ENCODE measurements around the gene EIF6.

EIF6 gene

DNA sequence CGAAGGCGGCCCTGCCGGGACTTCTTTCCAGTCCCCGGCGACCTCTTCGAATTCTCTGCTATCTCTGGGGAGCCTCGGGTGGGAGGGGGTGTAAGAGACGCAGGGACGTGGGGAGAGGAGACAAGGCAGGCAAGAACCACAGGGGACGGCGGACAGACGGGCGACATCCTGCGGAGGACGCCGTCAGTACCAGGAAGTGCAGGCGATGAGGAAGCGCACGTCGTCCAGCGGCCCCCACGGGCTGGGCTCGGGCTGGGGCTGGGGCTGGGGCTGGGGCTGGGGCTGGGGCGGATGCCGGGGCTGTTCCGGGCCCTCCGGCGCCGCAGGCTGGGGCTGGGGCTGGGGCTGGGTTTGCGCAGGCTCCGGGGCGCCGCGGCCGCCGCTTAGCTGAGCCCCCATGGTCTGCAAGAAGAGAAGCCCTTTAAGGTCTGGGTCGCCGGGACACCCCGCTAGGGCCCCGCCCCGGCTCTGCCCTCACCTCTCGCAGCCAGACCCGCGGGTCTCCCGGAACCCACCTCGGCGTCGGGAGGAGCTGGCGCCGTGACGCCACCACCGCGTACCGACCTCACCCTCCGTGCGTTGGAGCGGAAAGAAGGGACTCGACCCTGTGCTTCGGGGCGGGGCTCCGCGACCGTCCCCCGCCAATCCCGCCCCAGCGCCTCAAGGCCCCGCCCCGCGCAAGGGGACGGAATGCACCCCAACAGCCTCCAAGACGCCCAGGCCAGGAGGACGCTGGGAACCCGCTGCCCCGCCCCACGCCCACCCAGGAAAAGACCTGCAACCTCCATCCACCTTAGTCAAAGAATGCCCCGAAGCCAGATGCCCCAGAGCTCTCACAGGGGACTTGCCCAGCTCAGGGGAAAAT is 6.8 kb downstream of the EIF6 start, which contains the start of gene MMP24OS:
TSS of gene MMP24OS (minus strand) at position 592 of the 865 bp plus-strand sequence. CDS start at position 399, 193 bp downstream.
- in situ Hi-C loops (cut with MboI; ENCODE audit: low sequenced_read_pairs, unreplicated experiment), result no loop called here
- TF ChIP-seq, protein P1, sequence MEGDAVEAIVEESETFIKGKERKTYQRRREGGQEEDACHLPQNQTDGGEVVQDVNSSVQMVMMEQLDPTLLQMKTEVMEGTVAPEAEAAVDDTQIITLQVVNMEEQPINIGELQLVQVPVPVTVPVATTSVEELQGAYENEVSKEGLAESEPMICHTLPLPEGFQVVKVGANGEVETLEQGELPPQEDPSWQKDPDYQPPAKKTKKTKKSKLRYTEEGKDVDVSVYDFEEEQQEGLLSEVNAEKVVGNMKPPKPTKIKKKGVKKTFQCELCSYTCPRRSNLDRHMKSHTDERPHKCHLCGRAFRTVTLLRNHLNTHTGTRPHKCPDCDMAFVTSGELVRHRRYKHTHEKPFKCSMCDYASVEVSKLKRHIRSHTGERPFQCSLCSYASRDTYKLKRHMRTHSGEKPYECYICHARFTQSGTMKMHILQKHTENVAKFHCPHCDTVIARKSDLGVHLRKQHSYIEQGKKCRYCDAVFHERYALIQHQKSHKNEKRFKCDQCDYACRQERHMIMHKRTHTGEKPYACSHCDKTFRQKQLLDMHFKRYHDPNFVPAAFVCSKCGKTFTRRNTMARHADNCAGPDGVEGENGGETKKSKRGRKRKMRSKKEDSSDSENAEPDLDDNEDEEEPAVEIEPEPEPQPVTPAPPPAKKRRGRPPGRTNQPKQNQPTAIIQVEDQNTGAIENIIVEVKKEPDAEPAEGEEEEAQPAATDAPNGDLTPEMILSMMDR (IDR thresholded peaks at IDR 0.05; ENCODE audit: borderline replicate concordance, control extremely low read depth, extremely low read depth, insufficient read depth, missing control alignments), result peak; percentile 80
- DNase-seq (ENCODE audit: low spot score), result peak; percentile 97

DNA sequence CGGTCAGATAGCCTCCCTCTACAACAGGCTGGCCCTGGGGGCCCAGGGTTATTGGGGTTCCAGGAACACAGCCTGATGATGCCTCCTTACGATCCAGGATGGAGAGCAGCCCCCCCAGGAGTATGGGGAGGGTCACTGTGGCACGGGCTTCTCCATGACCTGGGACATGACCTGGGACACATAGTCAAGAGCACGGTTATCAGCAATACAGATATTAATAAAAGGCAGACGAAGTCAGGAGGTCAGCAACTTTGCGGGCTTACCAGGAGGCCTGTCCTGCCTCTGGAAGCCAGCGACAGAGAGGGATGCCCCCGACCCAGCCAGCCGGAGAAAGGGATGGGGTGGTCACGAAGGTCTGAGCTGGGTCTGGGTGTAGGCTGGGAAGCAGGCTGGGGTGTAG is 7.4 kb downstream of the EIF6 start:
- in situ Hi-C loops (cut with MboI; ENCODE audit: low sequenced_read_pairs, unreplicated experiment), result no loop called here
- no peak for DNase-seq (ENCODE audit: low spot score)
- TF ChIP-seq, protein P1 (IDR thresholded peaks at IDR 0.05; ENCODE audit: borderline replicate concordance, control extremely low read depth, extremely low read depth, insufficient read depth, missing control alignments), result no peak

DNA sequence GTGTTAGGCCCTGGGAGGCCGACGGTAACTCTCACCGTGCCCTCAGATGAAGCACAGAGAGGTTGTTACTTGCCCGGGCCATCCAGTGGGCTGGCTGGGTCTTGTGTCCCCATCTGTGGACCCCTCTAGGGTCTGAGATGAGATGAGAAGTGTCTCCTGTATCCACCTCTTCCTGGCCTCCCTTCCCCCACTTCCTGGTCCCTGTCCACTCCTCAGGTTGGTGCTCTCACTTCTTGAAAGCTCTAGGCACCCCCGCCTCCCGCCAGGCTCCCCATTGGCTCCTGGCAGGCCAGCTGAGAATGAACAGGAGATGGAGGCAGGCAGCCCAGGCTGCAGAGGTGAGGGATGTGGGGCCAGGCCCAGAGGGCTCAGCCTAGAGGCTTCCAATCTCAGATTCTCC is 8.2 kb downstream of the EIF6 start:
- TF ChIP-seq, protein P1 (IDR thresholded peaks at IDR 0.05; ENCODE audit: borderline replicate concordance, control extremely low read depth, extremely low read depth, insufficient read depth, missing control alignments), result no peak
- no peak for DNase-seq (ENCODE audit: low spot score)
- in situ Hi-C loops (cut with MboI; ENCODE audit: low sequenced_read_pairs, unreplicated experiment), result no loop called here

DNA sequence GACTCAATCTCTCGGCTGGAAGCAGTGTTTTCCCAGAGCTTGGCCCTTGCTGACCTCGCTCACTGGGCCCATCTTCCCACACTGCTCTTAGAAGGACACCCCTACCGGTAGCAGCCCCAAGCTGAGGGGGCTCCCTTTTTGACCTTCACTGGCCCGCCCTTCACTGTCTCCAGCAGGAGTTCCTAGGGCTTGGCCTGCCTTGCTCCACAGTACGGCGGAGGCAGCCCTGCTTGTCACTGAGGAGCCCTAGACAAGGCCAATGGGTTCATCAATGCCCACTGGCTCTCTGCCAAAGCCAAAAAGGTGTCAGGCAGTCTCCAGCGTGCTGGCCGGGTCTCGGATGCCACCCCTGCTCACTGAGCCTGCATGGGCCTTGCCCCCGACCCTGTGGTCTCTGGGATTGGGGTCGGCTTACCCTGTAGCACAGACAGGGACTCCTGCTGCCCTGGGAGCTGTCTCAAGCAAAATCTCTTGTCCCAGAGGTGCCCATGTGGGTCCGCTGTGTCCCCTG is 8.8 kb downstream of the EIF6 start:
- in situ Hi-C loops (cut with MboI; ENCODE audit: low sequenced_read_pairs, unreplicated experiment), result no loop called here
- TF ChIP-seq, protein P1 (IDR thresholded peaks at IDR 0.05; ENCODE audit: borderline replicate concordance, control extremely low read depth, extremely low read depth, insufficient read depth, missing control alignments), result no peak
- DNase-seq (ENCODE audit: low spot score), result no peak

DNA sequence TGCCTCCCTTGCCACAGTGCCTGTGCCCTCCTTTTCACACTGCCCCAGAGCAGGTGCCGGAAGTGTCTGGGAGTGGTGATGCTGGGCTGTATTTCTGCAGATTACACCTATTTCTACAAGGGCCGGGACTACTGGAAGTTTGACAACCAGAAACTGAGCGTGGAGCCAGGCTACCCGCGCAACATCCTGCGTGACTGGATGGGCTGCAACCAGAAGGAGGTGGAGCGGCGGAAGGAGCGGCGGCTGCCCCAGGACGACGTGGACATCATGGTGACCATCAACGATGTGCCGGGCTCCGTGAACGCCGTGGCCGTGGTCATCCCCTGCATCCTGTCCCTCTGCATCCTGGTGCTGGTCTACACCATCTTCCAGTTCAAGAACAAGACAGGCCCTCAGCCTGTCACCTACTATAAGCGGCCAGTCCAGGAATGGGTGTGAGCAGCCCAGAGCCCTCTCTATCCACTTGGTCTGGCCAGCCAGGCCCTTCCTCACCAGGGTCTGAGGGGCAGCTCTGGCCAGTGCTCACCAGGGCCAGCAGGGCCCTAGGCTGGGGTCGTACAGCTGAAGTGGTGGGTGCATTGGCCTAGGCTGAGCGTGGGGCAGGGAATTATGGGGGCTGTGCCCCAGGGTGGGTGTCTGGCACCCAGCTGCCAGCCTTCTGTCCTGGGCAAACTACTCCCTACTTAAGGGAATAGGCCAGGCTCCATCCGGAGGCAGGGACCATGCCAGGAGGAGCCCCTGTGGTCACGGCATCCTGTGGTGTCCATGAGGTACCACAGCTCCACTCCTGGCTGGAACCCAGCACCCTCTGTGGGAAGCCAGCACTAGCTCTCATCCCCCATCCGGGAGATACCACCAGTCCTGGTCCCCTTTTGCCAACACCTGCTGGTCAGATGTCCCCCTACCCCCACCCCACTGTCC is 10.1 kb downstream of the EIF6 start:
- DNase-seq (ENCODE audit: low spot score), result no peak
- in situ Hi-C loops (cut with MboI; ENCODE audit: low sequenced_read_pairs, unreplicated experiment), result no loop called here
- TF ChIP-seq, protein P1 (IDR thresholded peaks at IDR 0.05; ENCODE audit: borderline replicate concordance, control extremely low read depth, extremely low read depth, insufficient read depth, missing control alignments), result no peak

DNA sequence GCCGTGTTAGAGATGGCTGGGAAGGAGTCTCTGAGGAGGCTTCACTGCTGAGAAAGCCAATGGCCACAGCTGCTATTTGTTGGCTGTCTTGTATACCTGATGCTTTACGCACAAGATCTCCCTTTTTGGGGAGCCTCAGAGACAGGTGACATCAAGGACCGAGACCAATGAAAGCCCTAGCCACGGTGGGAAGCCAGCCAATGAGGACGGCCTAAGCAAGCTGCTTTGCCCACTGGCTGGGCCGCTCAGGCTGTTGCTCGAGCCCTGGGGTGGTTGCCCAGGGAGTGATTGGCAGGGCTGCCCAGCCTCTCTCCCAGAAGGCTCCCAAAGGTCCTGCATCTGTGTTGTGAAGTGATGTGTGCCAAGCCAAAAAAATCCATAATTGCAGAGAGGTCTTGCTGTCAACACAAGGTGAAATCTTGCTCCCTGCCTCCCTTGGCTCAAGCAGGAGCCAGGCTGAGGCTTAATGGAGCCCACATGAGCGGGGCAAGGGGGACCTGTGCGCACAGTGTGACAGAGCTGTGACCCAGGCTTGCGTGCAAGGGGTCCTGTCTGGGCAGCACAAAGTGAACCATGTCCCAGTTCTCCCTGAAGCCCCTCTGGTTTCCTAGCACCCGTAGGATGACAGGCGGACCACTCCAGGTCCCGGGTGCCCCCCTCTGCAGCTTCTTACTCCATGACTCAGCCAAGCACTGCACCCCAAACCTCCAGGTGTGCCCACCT is 11.0 kb downstream of the EIF6 start:
- DNase-seq (ENCODE audit: low spot score), result no peak
- TF ChIP-seq, protein P1 (IDR thresholded peaks at IDR 0.05; ENCODE audit: borderline replicate concordance, control extremely low read depth, extremely low read depth, insufficient read depth, missing control alignments), result no peak
- in situ Hi-C loops (cut with MboI; ENCODE audit: low sequenced_read_pairs, unreplicated experiment), result no loop called here
